HG03064 (cell line): ENCODE results near the gene LTBP2.

Experiments used
- ATAC-seq: cut with Tn5 transposase; IDR thresholded peaks from one replicate; pipeline ENCODE4 v1.9.1; 2021; ENCODE audit warnings: low read depth; ENCODE audit not compliant: unreplicated experiment

Gene LTBP2

DNA sequence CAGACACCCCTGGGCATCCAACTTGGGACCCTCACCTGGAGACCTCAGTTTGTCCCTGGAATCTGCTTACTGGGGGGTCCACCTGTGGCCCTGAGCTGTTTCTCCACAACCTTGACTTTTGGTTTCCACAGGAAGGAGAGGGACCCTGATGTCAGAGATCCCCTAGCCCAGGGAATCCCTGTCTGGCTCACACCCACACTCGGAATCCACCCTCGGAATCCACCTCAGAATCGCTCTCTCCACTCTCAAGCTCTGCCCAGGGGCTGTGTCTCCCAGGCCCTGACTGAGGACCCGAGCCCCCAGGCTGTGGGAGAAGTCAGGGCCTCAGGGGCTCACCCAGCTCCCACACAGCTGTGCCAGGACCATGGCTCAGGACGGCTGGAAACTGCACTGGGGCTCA, 17.4 kb downstream of the LTBP2 start:
- no peak for ATAC-seq

DNA sequence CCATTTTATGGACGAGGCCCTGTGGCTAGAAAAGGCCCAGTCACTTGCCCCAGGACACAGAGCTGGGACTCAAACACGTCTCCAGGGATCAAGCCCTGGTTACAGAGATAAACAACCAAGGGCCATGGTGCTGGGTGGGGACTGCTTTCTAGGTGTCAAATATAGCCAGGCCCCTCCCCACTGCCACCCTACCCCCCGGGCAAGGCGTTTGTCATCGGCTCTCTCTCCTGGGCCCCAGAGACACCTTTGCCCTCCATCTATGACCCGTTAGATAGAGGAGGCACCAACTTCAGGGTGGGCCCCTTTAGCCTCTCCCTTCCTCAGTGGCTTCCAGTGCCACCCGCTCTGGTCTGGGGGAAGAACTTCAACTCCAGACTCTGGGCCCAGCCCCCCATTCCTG, 18.0 kb downstream of the LTBP2 start:
- no peak for ATAC-seq

DNA sequence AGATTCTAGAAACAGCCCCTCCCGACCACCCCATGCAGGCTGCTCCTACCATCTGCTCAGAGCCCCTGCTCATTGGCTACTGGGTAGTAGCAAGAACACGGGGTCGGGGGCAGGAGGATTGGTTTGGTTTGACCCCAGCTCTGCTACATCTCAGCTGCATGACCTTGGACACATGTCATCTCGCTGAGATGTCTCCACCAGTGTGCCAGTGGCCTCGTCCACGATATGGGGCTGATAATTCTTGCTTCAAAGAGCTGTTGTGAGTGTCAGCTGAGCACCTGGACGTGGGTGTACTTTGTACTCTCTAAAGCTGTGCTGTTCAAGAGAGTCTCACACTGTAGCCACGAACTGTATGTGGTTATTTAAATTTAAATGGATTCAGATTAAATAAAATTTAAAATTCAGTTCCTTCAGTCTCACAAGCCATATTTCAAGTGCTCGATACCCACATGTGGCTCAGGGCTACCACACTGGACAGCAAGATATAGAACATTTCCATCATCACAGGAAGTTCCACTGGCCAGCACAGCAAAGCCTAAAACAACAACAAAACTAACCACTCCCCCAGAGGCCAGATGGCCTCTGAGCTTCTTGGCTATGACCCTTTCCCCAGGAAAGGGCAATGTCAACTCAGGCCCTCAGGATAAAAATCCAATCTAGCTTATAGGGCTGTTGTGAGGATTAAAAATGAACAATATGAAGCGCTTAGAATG, 18.6 kb downstream of the LTBP2 start:
- ATAC-seq, result no peak

DNA sequence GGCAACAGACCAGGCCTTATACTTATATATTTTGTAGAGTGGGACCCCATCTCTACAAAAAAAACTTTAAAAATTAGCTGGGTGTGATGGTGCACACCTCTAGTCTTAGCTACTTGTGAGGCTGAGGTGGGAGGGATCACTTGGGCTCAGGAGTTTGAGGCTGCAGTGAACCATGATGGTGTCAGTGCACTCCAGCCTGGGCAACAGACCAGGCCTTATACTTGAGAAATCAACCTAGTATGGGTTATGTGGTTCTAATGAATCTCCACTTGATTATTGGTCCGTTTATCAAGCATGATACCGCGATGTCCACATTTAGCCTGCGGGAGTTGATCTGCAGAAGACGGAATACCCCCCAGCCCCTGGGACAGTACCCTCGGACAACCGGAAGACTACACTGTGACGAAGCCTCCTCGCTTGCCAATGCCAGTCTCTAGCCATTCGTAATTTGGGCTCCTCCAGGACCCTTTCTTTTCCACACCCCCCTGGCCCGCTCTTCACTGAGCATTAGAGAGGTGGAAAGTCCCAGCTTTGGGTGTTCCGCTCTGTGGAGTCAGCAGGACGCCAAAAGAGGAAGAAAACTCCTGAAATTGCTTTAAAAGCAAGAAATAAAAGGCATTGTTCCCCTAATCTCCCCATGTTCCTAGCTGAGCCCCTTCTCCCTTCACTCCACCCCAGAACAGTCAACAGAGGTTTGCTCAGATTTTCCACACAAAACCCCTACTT, 19.4 kb downstream of the LTBP2 start:
- ATAC-seq, result no peak

DNA sequence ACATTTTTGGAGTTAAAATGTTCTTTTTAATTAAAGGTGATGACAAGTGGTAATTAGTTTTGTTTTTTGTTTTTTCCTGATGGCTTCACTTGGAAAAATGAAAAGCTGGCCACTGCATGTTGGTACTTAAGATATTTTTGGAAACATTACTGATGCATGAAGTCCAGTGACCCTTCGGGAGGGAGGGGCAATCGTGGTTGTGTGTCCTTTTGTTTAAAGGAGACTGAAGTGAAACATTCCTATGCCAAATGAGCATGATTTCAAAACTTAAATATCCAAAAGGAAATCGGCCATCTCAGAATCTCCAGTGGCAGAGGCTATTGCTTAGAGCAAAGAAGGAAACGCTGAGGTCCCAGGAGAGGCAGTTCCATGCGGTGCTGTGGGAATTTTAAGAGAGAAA, 20.1 kb downstream of the LTBP2 start:
- no peak for ATAC-seq

DNA sequence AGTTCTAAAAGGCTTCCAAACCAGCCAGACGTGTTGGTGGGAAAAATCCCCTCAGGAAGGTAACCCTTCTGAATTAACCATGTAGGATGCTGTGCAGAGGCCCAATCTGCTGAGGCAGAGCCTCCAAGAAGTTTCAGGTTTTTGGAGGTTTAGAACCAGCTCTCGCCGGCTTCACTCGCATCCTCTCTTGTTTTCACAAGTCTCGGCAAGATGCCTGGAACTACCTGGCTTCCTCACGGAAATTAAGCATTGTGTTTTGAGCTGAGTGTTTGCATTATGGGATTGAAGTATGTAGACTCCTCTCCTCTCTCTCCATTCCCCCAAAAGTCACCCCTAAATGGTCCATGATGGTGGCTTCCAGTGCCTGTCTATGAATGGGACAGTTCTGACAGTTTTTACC, 20.6 kb downstream of the LTBP2 start:
- ATAC-seq, result no peak

DNA sequence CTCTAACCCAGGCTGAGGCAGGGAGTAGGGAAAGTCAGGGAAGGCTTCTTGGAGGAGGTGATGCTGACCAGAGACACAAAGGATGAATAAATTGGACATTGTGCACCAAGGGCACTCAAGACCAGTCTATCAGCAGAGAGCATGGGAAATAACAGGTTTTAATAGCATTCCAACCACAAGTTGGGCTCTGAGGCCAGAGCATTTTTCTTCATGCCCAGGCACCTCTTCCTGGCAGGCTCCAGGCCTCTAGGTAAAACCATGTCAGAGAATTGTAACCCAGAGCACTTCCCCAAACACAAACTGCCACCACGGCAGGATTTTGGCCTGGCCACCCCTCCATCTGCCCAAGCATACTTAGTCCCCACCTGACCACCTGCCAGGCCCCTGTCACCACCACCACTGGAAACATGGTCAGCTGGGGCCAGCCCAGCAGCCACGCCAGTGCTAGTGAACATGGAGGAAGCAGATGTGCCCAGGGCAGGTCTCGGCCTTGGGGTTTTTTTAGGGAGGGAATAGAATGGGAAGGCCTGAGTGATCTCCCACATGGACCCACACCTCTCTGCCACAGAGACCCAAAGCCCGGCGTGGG, 22.7 kb downstream of the LTBP2 start:
- ATAC-seq, result no peak

DNA sequence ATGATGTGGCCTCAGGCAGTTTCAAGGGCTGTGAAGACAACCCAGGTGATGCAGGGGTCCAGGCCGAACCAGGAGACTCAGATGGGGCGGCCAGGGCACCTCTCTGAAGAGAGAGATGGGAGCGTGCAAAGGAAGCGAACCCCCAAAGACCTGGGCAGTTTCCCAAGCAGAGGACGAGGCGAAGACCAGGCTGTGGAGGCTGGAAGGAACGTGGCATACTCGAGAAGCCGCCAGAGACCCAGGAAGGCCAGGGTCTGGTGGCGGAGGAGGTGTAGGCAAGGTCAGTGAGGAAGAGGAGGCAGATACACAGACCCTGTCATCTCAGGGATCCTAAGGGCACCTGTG, 24.7 kb downstream of the LTBP2 start:
- no peak for ATAC-seq

DNA sequence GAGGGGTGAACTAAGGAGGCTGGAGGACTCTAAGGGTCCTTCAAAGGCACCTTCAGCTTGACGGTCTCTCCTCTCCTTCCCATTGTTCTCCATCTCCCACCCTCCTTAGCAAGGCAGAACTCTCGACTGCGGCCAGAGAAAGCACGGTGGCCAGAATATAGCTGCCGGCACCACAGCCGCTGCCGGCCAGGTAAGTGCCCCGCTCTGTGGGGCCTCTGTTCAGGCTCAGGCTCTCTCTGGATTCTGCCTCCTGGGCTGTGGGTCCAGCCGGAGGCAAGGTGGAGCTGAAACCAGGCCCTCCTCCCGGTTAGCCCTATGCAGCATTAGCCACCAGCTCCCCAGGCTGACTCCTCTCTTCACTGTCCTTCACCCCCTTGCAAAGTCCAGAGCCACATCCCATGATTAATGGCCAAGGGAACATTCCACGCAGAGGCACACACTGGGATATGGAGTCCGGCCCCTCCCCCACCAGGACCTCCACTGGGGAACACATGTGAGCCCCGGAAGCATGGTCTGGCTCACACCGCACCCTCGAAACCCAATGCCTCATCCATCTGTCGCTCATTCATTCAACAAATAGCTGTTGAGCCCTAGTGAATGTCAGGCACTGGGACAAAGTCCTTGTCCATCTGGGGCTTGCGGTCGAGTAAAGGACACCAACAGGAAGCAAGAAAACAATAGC, 25.2 kb downstream of the LTBP2 start:
- ATAC-seq, result no peak

DNA sequence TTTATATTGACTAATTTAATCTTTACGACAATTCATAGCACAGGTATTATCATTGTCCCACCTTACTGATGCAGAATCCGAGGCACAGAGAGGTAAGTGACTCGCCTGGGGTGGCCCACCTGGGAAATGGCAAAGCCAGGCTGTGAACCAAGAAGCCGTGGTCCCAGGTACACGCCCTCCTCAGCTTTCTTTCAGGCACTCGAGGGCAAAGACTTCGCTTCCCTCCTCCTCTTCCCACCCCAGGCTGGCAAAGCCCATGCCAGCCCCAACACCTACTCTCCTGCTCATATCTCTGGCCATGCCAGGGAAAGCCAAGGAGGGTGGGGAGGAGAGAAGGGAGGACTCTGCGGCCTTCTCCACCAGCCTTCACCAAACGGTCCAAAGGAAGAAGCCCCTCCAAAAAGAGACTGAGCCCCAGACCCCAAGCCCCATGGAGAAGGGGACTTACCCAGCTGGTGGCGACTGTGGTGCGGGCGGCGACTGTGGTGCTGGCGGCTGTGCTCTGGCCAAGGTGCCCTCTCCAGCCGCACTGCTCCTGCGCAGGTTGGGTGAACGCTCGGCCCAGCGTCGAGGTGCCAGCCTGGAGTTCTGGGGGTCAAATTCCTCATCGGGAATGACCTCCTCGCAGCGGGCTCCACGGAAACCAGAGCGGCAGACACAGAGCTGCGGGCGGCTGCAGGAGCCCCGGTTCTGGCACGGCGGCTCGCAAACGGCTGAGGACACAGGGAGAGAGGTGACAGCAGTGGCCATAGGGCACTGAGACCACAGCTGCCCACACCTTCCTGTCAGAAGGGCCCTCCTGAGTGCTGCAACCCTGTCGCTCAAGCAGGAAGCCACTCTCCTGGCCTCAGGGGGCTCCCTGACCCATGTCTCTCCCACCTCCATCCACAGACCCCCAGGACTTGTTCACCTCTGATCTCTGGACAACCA, 26.4 kb downstream of the LTBP2 start:
- no peak for ATAC-seq

DNA sequence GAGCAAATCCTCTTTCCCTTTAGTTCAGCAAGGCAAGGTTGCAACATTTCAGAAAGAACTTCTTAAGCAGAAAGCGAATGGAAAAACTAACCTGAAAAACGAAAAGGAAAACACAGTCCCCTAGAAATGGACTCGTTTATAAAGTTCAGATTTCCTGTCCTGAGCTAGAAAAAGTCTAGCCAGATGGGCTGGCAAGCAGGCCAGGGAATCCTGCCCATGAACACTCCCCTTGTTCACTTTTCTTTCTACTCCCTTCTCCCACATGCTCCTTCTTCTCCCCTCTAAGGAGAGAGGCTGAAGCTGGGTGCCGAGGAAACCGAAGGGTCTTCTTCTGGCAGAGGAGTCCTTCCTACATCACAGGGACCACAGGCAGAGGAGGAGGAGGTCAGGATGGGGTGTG, 27.1 kb downstream of the LTBP2 start:
- no peak for ATAC-seq

DNA sequence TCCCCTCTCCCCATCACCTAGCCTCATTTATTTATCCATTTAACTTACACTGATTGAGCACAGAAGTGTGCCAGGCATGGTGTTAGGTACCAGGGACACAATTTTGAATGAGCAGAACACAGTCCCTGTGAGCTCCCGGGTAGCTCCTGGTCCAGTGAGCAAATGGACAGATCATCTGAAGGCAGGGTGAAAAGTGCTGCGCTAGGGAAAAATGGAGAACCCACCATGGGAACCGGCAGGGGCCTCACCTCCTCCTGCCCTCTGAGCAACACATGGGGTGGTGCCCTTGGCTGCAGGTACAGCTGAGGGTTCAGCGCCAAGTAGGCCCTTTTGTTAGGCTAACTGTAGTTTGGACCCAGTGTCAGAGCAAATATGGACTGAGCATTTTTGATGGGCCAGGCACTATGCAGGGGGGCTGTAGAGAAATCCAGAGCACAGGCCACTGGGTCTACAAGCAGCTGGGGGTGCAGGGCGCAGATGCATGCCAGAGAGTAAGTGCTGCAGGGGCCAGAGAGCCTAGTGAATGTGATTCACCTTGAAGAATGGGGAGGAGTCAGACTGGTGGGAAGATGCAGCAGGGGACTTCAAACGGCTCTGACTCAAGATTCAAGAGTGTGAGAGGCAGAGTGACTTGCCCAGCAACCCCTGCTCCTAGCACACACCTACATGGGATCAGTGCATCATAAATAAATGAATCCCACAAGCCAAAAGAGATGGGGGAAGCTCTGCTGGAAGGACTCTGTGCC, 28.2 kb downstream of the LTBP2 start:
- ATAC-seq, result no peak

DNA sequence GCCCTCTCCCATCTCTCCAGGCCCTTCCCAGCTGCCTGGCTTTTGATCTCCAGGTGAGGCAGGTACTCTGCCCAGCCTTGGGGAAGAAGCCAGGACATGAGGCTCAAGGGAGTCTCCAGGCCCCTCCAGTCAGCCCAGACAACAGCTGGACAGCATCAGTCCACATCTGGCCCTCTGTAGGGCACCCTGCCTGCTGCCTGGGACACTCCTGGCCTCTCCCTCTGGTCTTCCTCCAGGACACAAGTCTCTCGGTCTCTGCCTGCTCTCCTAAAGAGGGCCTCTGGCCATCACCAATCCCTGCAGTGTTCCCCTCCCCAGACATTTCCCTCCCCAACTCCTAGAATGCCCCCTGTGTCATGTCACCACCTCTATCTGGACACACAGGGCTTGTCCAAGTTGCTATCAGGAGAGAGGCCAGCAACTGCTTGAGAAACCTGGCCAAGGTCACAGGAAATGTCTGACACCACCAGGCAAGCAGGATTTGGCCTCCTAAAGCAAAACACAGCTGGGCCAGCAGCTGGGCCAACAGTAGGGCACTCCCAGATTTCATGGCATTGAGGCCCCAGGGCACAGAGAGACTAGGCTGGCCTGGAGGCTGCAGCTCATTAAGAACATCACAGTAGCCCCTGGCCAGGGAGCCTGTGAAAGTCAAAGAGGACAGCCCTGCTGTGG, 29.0 kb downstream of the LTBP2 start:
- ATAC-seq, result no peak

DNA sequence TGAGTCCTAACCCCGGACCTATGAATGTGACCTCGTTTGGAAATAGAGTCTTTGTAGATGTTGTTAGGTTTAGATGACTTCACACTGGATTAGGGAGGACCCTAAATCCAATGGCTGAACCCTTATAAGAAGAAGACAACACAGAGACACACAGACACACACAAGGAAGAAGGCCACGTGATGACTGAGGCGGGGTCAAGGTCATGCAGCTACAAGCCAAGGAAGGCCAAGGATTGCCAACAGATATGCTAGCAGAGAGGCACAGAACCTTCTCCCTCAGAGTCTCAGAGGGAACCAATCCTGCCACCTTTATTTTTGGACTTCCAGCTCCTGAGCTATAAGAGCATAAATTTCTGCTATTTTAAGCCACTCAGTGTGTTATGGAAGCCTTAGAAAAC, 31.8 kb downstream of the LTBP2 start:
- no peak for ATAC-seq

DNA sequence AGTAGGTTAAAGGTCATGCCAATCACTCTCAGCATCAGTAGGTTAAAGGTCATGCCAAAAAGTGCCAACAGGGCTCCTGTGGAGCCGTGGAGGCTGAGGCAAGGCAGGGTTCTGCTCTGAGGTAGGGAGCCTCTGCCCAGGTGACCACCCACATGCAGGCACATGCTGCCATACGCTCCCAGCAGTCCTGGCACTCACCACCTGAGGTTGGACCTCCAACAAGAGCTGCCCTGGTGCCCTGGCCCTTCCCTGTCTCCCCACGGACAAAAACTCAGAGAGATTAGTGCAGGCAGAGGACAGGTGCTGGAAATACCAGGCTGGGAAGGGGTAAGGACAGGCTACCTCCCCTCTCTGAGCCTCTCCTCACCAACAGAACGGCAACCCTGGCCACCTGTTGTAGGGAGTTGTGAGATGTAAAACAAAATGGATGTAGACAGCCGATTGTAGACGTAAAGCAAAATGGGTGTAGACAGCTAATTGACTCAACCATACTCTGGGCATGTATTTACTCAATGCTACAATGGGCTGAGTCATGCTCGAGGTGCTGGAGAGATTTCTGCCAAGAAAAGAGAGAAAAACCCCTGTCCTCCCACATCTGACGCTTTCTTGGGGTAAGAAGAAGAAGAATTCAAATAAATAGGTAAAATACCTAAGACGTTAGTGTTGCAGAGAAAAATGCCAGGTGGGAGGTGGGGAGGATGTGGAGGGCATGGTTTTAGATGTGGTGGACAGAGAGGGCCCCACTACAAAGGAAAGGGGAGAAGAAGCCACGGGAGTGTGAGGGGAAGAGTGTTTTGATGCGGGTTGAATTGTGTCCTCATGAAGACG, 32.4 kb downstream of the LTBP2 start:
- ATAC-seq, result no peak

DNA sequence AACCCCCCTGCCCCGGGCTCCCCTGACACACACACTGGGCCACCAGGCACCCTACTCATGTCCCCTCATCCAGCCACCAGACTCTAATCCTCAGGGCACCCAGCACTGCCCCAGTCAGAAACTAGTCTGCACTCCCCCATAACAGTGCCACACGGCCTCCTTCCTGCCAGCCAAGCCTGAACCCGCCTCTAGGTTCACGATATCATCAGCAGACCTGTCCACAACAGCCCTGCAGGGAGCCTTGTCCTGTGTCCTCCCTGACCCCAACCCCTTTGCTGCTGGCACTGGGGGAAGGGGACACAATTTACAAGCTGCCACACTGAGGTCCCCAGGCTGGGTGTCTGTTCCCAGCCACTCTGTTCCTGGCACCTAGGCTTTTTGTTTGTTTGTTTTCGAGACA, 33.6 kb downstream of the LTBP2 start:
- ATAC-seq, result no peak

DNA sequence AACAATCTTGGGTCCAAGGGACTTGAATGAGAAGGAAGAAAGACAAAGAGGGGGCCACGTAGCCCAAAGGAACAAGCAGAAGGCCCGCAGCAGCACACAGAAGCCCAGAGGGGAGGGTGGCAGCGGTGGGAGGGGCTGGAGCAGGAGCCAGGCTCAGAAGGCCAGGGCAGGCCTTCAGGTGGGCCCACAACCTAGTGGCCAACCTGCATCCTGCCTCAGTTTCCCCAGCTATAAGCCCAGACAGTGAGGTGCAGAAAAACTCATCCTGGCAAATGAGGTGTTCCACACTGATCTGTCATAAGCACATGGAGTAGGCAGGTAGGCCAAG, 34.1 kb downstream of the LTBP2 start:
- ATAC-seq, result no peak

DNA sequence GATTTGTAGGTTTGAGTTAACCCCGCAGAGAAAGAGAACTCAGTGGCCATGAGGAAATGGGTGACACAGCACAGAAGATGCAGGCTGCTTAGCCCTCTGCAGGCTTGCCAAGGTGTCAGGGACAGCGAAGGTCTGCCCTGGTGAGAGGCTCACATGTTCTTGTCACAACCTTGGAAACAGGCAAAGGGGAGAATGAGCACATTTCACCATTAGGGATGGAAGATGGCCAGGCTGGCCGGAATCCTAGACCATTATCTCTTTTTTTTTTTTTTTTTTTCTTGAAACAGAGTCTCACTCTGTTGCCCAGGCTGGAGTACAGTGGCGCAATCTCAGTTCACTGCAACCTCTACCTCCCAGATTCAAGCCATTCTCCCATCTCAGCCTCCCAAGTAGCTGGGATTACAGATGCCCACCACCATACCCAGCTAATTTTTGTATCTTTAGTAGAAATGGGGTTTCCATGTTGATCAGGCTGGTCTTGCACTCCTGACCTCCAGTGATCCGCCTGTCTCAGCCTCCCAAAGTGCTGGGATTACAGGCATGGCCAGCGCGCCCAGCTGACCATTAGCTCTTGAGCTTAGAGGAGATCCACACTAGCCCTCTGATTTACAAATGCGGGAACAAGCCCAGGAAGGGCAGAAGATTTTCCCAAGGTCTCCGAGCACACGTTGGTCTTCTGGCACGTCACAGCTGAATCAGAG, 34.6 kb downstream of the LTBP2 start:
- no peak for ATAC-seq
